PFSK-1 (cell line): ENCODE measurements around the gene ADAM17.

Experiments
- POLR2AphosphoS5 ChIP-seq: IDR thresholded peaks from 2 replicates; pipeline ENCODE4 v1.6.1; 2012; ENCODE audit warnings: low read depth, mild to moderate bottlenecking, control low read depth, low read length, moderate library complexity
- SIN3A ChIP-seq: IDR thresholded peaks from 2 replicates; pipeline ENCODE4 v1.6.1; 2012; ENCODE audit warnings: mild to moderate bottlenecking, low read length, moderate library complexity, borderline replicate concordance; ENCODE audit not compliant: insufficient read depth

- TF ChIP-seq POLR2AphosphoS5 (no peak), SIN3A (no peak)
These were observed 110.5 kb downstream of the ADAM17 start for GRCh38 chr2:9445089-9445488.
